Astrocyte of the cerebellum (primary cell): ENCODE results near the gene OR2D2.
"Not testable (repeated sequence)": the region's sequence is repeated elsewhere in the genome, so short reads cannot be mapped to it uniquely, and the experiment has no call there.

Experiments used
- DNase-seq: peaks from one replicate; pipeline ENCODE4 v3.0.0-alpha.2; 2011; ENCODE audit warnings: low read depth
- H3K4me3 ChIP-seq: 2 replicates; pipeline ENCODE4 v1.5.1; 2011; ENCODE audit warnings: mild to moderate bottlenecking, low read depth, low read length, moderate library complexity
- CTCF ChIP-seq: IDR thresholded peaks from 2 replicates; pipeline ENCODE4 v1.5.1; 2012; ENCODE audit warnings: low read length, low read depth, moderate library complexity, mild to moderate bottlenecking; ENCODE audit errors: missing control alignments
- in situ Hi-C: cut with HindIII; loops from 2 replicates; pipeline ENCODE4 v1.10.0; 2017; ENCODE audit warnings: low sequenced_read_pairs

Gene OR2D2

GRCh38 chr11:6911378-6911777 lies 19.1 kb upstream of the OR2D2 start:
- DNase-seq = no peak
- in situ Hi-C loops = no loop called here
- no peak overlapping the region for H3K4me3 ChIP-seq
- TF ChIP-seq CTCF = no peak

GRCh38 chr11:6904804-6905203 lies 12.5 kb upstream of the OR2D2 start:
- DNase-seq, in situ Hi-C loops, H3K4me3 ChIP-seq: not testable (repeated sequence)

DNA sequence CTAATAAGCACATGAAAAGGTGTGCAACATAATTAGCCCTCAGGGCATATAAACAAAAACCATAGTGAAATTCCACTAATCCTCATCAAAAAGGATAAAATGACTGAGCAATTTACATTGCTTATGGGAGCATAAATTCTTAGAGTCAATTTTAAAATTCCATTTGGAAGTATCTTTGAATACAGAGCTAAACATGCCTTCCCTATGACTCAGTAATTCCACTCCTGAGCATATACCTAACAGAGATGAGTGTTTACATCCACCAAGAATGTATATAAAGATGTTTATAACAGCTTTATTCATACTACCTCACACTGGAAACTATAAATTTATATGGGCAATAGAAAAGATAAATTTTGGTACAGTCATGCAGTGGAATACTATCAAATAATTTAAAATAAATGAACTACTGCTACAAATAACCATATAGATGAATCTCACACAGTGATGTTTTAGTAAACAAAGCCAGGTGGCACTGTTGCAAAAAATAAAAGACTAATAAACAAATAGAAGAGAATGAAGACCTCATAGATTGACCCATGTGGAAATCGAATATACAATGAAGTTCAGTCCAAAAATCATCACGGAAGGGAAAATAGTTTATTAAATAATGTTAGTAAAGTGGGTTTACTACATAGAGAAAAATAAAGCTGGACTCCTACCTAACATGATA lies 8.2 kb upstream of the OR2D2 start:
- no peak for DNase-seq
- in situ Hi-C loops = no loop called here
- H3K4me3 ChIP-seq = no peak overlapping the region
- no peak for TF ChIP-seq CTCF

- DNase-seq = no peak
- TF ChIP-seq CTCF = no peak
- in situ Hi-C loops = no loop called here
- no peak overlapping the region for H3K4me3 ChIP-seq
Measured at GRCh38 chr11:6898911-6899310, 6.6 kb upstream of the OR2D2 start.

GRCh38 chr11:6895010-6895409 lies 2.7 kb upstream of the OR2D2 start:
- no peak for TF ChIP-seq CTCF
- no peak for DNase-seq
- no peak overlapping the region for H3K4me3 ChIP-seq
- in situ Hi-C loops = no loop called here

DNA sequence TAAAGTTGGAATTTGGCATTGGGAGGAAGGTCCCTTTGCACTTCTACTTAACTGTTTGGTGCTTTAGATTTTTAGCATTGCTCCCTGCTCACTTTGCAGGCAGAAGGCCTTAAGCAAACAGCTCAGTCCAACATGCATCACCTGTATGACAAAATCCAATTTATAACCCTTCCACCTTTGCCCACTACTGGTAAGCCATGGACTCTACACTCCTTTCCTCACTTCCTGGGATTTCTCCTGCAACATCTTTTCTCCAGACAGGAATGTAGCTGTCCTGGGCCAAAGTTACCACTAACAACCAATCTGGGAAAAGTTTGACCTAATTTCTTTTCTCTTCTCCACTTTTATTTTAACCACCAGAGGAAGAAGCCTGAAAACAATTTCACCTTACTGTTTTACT lies 1.8 kb upstream of the OR2D2 start:
- in situ Hi-C loops = no loop called here
- TF ChIP-seq CTCF = no peak
- no peak overlapping the region for H3K4me3 ChIP-seq
- no peak for DNase-seq

DNA sequence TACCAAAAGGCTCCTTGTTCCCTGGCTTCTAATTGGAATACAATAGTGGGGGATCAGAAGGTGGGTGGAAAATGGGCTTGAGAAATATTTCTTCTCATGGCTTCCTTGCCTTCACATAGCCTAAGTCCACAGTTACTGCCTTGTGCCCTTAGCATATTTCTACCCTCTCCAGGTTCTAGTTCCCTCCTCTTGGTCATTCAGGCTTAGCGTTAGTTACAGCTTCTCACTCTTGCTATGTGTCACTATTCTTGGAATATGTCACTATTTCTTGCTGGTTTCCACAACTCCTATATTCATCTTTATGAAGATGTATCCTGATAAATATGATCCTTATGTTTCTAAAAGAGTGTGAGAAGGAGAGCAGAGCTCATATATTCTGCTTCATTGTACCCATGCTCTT lies 2.5 kb downstream of the OR2D2 start:
- no peak for TF ChIP-seq CTCF
- DNase-seq = no peak
- in situ Hi-C loops = no loop called here
- H3K4me3 ChIP-seq = no peak overlapping the region
